ENCODE data around the gene CCDC6. TPM values are rescaled to one million over a fixed set of nuclear protein-coding genes. Genes with fewer than 3 reads are reported as not detected.

The CCDC6 gene
- total and polyA plus RNA-seq, 2 of the 8 experiments (the other 6 are each of a cell fraction or from before 2014, with no cell fraction given): 42.2 to 74.4 TPM

DNA sequence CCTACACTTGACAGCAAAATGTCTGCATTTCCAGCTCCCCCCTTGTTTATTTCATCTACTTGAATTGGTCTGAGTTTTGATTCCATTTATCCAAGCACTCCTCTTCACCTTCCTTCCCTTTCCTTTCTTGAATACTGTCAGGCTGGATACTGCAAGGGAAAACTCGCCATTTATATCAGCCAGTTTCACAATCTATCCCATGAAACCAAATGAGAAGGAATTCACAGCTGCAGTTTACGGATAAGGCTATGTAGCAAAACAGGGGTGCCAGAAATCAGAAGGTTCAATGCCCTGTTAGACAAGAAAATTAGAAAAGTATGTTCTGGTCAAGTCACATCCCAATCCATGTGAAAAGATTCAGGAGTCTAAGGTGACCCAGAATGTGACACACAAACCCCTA, 28.1 kb downstream of the CCDC6 start:
- Histone ChIP-seq H3K23ac (ENCODE audit: insufficient read length) (no peak overlapping the region), H3K4me1 (replicated peaks in 1 of 4; ENCODE audit: control insufficient read depth in 3 of 4, insufficient read depth in 4 of 4, low read length in 3 of 4) (peaks cover 2 to 30% (median 9%) of the 10 kb centered on the region in 4 experiments; a peak in 3 of 7 replicates), H4K91ac (replicated peaks; ENCODE audit: insufficient read length, low read length) (no peak overlapping the region), H2BK120ac (replicated peaks; ENCODE audit: low read depth, low read length) (no peak overlapping the region), H3K9ac (replicated peaks in 1 of 4; ENCODE audit: extremely low read depth in 1 of 4, low read depth in 3 of 4, low read length in 3 of 4) (no peak overlapping the region), H3K14ac (ENCODE audit: insufficient read length) (no peak overlapping the region), H3K36me3 (ENCODE audit: control insufficient read depth in 2 of 4, insufficient read depth in 4 of 4, low read length in 3 of 4) (no peaks in the 10 kb centered on the region; a peak in 1 of 8 replicates), H2AFZ (ENCODE audit: low read length) (no peak overlapping the region), H3K79me1 (ENCODE audit: low read depth, low read length) (peaks cover 7% of the 10 kb centered on the region; the same call in 1 of the 2 replicates), H2BK20ac (ENCODE audit: low read length) (no peak overlapping the region), H3K23me2 (ENCODE audit: low read depth, low read length) (no peaks in the 10 kb centered on the region; the same call in 1 of the 2 replicates), H4K5ac (ENCODE audit: insufficient read length, low read depth, low read length) (no peak overlapping the region), H4K20me1 (replicated peaks in 1 of 2; ENCODE audit: control insufficient read depth in 1 of 2, insufficient read depth in 2 of 2, low read length in 2 of 2) (peaks cover 2 to 12% of the 10 kb centered on the region in 2 experiments), H3K27ac (ENCODE audit: low read depth, low read length) (no peak overlapping the region), H3K56ac (replicated peaks; ENCODE audit: insufficient read length, low read depth, low read length) (no peak overlapping the region), H3K4me2 (ENCODE audit: insufficient read depth in 1 of 2, low read depth in 2 of 2, low read length in 2 of 2) (no peak overlapping the region), H2BK15ac (ENCODE audit: low read length) (no peak overlapping the region), H2BK12ac (ENCODE audit: low read depth, low read length) (no peak overlapping the region), H2BK5ac (ENCODE audit: low read depth, low read length) (no peak overlapping the region), H3K79me2 (ENCODE audit: control insufficient read depth in 1 of 2, insufficient read depth in 2 of 2, low read length in 2 of 2) (peaks cover 42 to 94% of the 10 kb centered on the region in 2 experiments), H3K9me3 (ENCODE audit: insufficient read depth in 2 of 2, low read depth in 1 of 2, low read length in 1 of 2) (no peaks in the 10 kb centered on the region), H3K27me3 (replicated peaks in 1 of 4; ENCODE audit: control insufficient read depth in 3 of 4, extremely low read depth in 1 of 4, insufficient read depth in 3 of 4, low read length in 3 of 4) (no peaks in the 10 kb centered on the region), H3K4me3 (ENCODE audit: extremely low read depth in 1 of 4, insufficient read depth in 2 of 4, low read depth in 3 of 4, low read length in 4 of 4) (no peak overlapping the region), H3K4ac (replicated peaks; ENCODE audit: insufficient read length, low read depth, low read length) (no peak overlapping the region), H2AK5ac (ENCODE audit: low read depth, low read length) (no peak overlapping the region), H4K8ac (ENCODE audit: extremely low read depth, insufficient read depth, low read length) (no peak overlapping the region), H3K18ac (ENCODE audit: extremely low read depth, low read length) (no peak overlapping the region)
- FAIRE-seq (no peak), DNase-seq (ENCODE audit: low read depth in 1 of 2, low spot score in 2 of 2) (no peak)
- TF ChIP-seq SP2 (IDR thresholded peaks at IDR 0.05; ENCODE audit: low read length): no peak
- TF ChIP-seq RBBP5 (IDR thresholded peaks at IDR 0.05; ENCODE audit: borderline replicate concordance, low read depth, low read length): no peak
- TF ChIP-seq RXRA (IDR thresholded peaks at IDR 0.05; ENCODE audit: insufficient read depth, low read depth, low read length): no peak
- no peak for TF ChIP-seq YY1 (IDR thresholded peaks at IDR 0.05; ENCODE audit: low read depth, low read length)
- TF ChIP-seq FOSL1 (IDR thresholded peaks at IDR 0.05; ENCODE audit: insufficient read depth, low read depth, low read length): no peak
- TF ChIP-seq CREB1 (IDR thresholded peaks at IDR 0.05): no peak
- no peak for TF ChIP-seq CHD1 (IDR thresholded peaks at IDR 0.05; ENCODE audit: low read depth, low read length)
- no peak for TF ChIP-seq JUND (IDR thresholded peaks at IDR 0.05; ENCODE audit: low read length)
- TF ChIP-seq HDAC6 (IDR thresholded peaks at IDR 0.05; ENCODE audit: low read depth, low read length): no peak
- no peak for TF ChIP-seq ZNF274 (IDR thresholded peaks at IDR 0.05; ENCODE audit: borderline replicate concordance, extremely low read depth, low read length)
- TF ChIP-seq PHF8 (conservative IDR thresholded peaks at IDR 0.05; ENCODE audit: low read depth, low read length): no peak
- POLR2A ChIA-PET (ENCODE audit: partially characterized antibody): interaction anchor here (1.5 kb wide), 1 partner anchor 70 kb away, joined by 3 read pairs; no protein-coding TSS in a partner anchor
- CTCF ChIA-PET (ENCODE audit: partially characterized antibody): interaction anchor here (1.1 to 6.0 kb wide), 3 partner anchors 11 to 15 kb away, joined by 3 to 32 read pairs (median 4); no protein-coding TSS in a partner anchor
- WGBS, 2 experiments (ENCODE audit: extremely low coverage in 1 of 2, insufficient coverage in 1 of 2, insufficient read length in 1 of 2, insufficient replicate concordance in 2 of 2, low coverage in 1 of 2, low lambda C conversion rate in 2 of 2, missing lambda C conversion rate in 1 of 2): 86% methylated on average over 2 of the region's 2 CpGs; no CpG with 5 or more reads in 1 of the 2 experiments

All from H1 (cell line).